H1 (cell line): ENCODE data around the gene CDK5RAP2. TPM values are rescaled to one million over a fixed set of nuclear protein-coding genes. Genes with fewer than 3 reads are reported as not detected.

Experiments used
- CTCF ChIA-PET: fragments of 300-600 bp; sonication (Branson Sonifier 250); formaldehyde crosslinking; loops from one replicate; lab custom pipeline; 2021; ENCODE audit not compliant: partially characterized antibody; lab: Charles Lee
- POLR2A ChIA-PET: fragments of 300-600 bp; sonication (Branson Sonifier 250); formaldehyde crosslinking; loops from one replicate; lab custom pipeline; 2021; ENCODE audit warnings: inconsistent platforms; ENCODE audit not compliant: partially characterized antibody; lab: Charles Lee
- DNase-seq, 2 experiments: peaks; one replicate each; pipeline versions ENCODE4 v3.0.0 to v3.0.0-alpha.2; 2010 to 2022; ENCODE audit warnings: low spot score in 2 of 2, low read depth in 1 of 2, mixed read lengths in 1 of 2
- FAIRE-seq: peaks from 2 replicates; lab custom pipeline; 2011; peaks lifted over from hg19 to GRCh38; lab: Jason Lieb, UNC
- H2AFZ ChIP-seq: 2 replicates; pipeline ENCODE4 v1.8.1; 2012; ENCODE audit warnings: low read length, inconsistent platforms
- H2AK5ac ChIP-seq: 2 replicates; pipeline ENCODE4 v1.6.1; 2013; ENCODE audit warnings: low read depth, low read length
- H2BK120ac ChIP-seq: replicated peaks from 2 replicates; pipeline ENCODE3; 2013; ENCODE audit warnings: low read depth, low read length, inconsistent platforms
- H2BK12ac ChIP-seq: 2 replicates; pipeline ENCODE4 v1.6.1; 2013; ENCODE audit warnings: low read depth, low read length
- H2BK15ac ChIP-seq: 2 replicates; pipeline ENCODE4 v1.6.1; 2013; ENCODE audit warnings: low read length
- H2BK20ac ChIP-seq: 2 replicates; pipeline ENCODE4 v1.6.1; 2013; ENCODE audit warnings: low read length
- H2BK5ac ChIP-seq: 2 replicates; pipeline ENCODE4 v1.6.1; 2013; ENCODE audit warnings: low read depth, low read length
- H3K14ac ChIP-seq: 2 replicates; pipeline ENCODE4 v1.6.1; 2013; ENCODE audit warnings: inconsistent platforms; ENCODE audit not compliant: insufficient read length
- H3K18ac ChIP-seq: 2 replicates; pipeline ENCODE4 v1.6.1; 2013; ENCODE audit warnings: low read length; ENCODE audit errors: extremely low read depth
- H3K23ac ChIP-seq: 2 replicates; pipeline ENCODE4 v1.6.1; 2013; ENCODE audit warnings: inconsistent platforms; ENCODE audit not compliant: insufficient read length
- H3K23me2 ChIP-seq: 2 replicates; pipeline ENCODE4 v1.6.1; 2013; ENCODE audit warnings: low read depth, low read length
- H3K27ac ChIP-seq: 2 replicates; pipeline ENCODE4 v1.6.1; 2011; ENCODE audit warnings: low read depth, low read length, inconsistent platforms
- H3K27me3 ChIP-seq, 4 experiments: replicated peaks in 1 of 4; 1 replicate in 1 of 4; 2 replicates in 3 of 4; pipeline versions ENCODE4 v1.6.1 to v1.8.1; 2011 to 2013; ENCODE audit warnings: low read length in 3 of 4, mild to moderate bottlenecking in 3 of 4, inconsistent platforms in 2 of 4, mixed read lengths in 2 of 4, moderate library complexity in 1 of 4; ENCODE audit not compliant: control insufficient read depth in 3 of 4, insufficient read depth in 3 of 4; ENCODE audit errors: extremely low read depth in 1 of 4
- H3K36me3 ChIP-seq, 4 experiments: 2 replicates each; pipeline versions ENCODE4 v1.6.1 to v1.8.1; 2011 to 2013; ENCODE audit warnings: mild to moderate bottlenecking in 4 of 4, low read length in 3 of 4, moderate library complexity in 2 of 4, control low read depth in 1 of 4, inconsistent platforms in 1 of 4; ENCODE audit not compliant: insufficient read depth in 4 of 4, control insufficient read depth in 2 of 4
- H3K4ac ChIP-seq: replicated peaks from 2 replicates; pipeline ENCODE3; 2013; ENCODE audit warnings: low read length, low read depth, mixed read lengths, inconsistent platforms; ENCODE audit not compliant: insufficient read length
- H3K4me1 ChIP-seq, 4 experiments: replicated peaks in 1 of 4; 1 replicate in 1 of 4; 2 replicates in 3 of 4; pipeline versions ENCODE4 v1.6.1 to v1.8.1; 2011 to 2013; ENCODE audit warnings: low read length in 3 of 4, inconsistent platforms in 2 of 4, mixed read lengths in 1 of 4; ENCODE audit not compliant: insufficient read depth in 4 of 4, control insufficient read depth in 3 of 4
- H3K4me2 ChIP-seq, 2 experiments: 2 replicates each; pipeline versions ENCODE4 v1.6.1 to v1.8.1; 2011 to 2013; ENCODE audit warnings: low read depth in 2 of 2, low read length in 2 of 2, control low read depth in 1 of 2, inconsistent platforms in 1 of 2, mild to moderate bottlenecking in 1 of 2; ENCODE audit not compliant: insufficient read depth in 1 of 2
- H3K4me3 ChIP-seq, 4 experiments: fragments of 200-600, 300-600 bp in 1 of 4; sonication (generic), shearing (Covaris generic), sonication (Bioruptor Twin) in 1 of 4; 2 replicates each; pipeline versions ENCODE4 v1.5.1 to v1.8.1; 2011 to 2016; ENCODE audit warnings: low read length in 4 of 4, low read depth in 3 of 4, control low read depth in 2 of 4, inconsistent platforms in 2 of 4, mild to moderate bottlenecking in 2 of 4, mixed read lengths in 1 of 4, moderate library complexity in 1 of 4; ENCODE audit not compliant: insufficient read depth in 2 of 4; ENCODE audit errors: extremely low read depth in 1 of 4
- H3K56ac ChIP-seq: replicated peaks from 2 replicates; pipeline ENCODE3; 2013; ENCODE audit warnings: low read depth, mild to moderate bottlenecking, mixed read lengths, low read length, inconsistent platforms; ENCODE audit not compliant: insufficient read length
- H3K79me1 ChIP-seq: 2 replicates; pipeline ENCODE4 v1.6.1; 2013; ENCODE audit warnings: low read depth, low read length, control low read depth
- H3K79me2 ChIP-seq, 2 experiments: 2 replicates each; pipeline versions ENCODE4 v1.6.1 to v1.8.1; 2012 to 2013; ENCODE audit warnings: low read length in 2 of 2, mild to moderate bottlenecking in 2 of 2, inconsistent platforms in 1 of 2; ENCODE audit not compliant: insufficient read depth in 2 of 2, control insufficient read depth in 1 of 2
- H3K9ac ChIP-seq, 4 experiments: replicated peaks in 1 of 4; 1 replicate in 1 of 4; 2 replicates in 3 of 4; pipeline versions ENCODE4 v1.6.1 to v1.8.1; 2011 to 2013; ENCODE audit warnings: low read depth in 3 of 4, low read length in 3 of 4, control low read depth in 2 of 4, mild to moderate bottlenecking in 2 of 4, moderate library complexity in 2 of 4, inconsistent platforms in 1 of 4; ENCODE audit errors: extremely low read depth in 1 of 4
- H3K9me3 ChIP-seq, 2 experiments: 2 replicates each; pipeline versions ENCODE4 v1.6.1 to v1.8.1; 2012 to 2013; ENCODE audit warnings: mild to moderate bottlenecking in 2 of 2, moderate library complexity in 2 of 2, control low read depth in 1 of 2, inconsistent platforms in 1 of 2, low read depth in 1 of 2, low read length in 1 of 2, mixed read lengths in 1 of 2; ENCODE audit not compliant: insufficient read depth in 2 of 2
- H4K20me1 ChIP-seq, 2 experiments: replicated peaks in 1 of 2; 2 replicates each; pipeline versions ENCODE3 to v1.8.1; 2011 to 2013; ENCODE audit warnings: inconsistent platforms in 2 of 2, low read length in 2 of 2, mild to moderate bottlenecking in 1 of 2; ENCODE audit not compliant: insufficient read depth in 2 of 2, control insufficient read depth in 1 of 2
- H4K5ac ChIP-seq: 2 replicates; pipeline ENCODE4 v1.6.1; 2013; ENCODE audit warnings: low read length, low read depth, mixed read lengths, inconsistent platforms; ENCODE audit not compliant: insufficient read length
- H4K8ac ChIP-seq: 2 replicates; pipeline ENCODE4 v1.8.0; 2013; ENCODE audit warnings: mild to moderate bottlenecking, moderate library complexity, low read length, inconsistent platforms; ENCODE audit not compliant: insufficient read depth; ENCODE audit errors: extremely low read depth
- H4K91ac ChIP-seq: replicated peaks from 2 replicates; pipeline ENCODE3; 2013; ENCODE audit warnings: low read length, mixed read lengths, inconsistent platforms; ENCODE audit not compliant: insufficient read length
- BACH1 ChIP-seq: IDR thresholded peaks from 2 replicates; pipeline ENCODE4 v1.6.1; 2012; ENCODE audit warnings: low read length, improper control_type of control experiment
- HDAC6 ChIP-seq: IDR thresholded peaks from one replicate; pipeline ENCODE4 v1.7.1; 2012; ENCODE audit warnings: low read depth, mild to moderate bottlenecking, inconsistent platforms, low read length, moderate library complexity
- YY1 ChIP-seq: IDR thresholded peaks from 2 replicates; pipeline ENCODE4 v1.6.1; 2011; ENCODE audit warnings: low read depth, mild to moderate bottlenecking, low read length
- ZNF274 ChIP-seq: IDR thresholded peaks from 2 replicates; pipeline ENCODE4 v1.7.0; 2012; ENCODE audit warnings: low read length, borderline replicate concordance; ENCODE audit errors: extremely low read depth
- polyA plus RNA-seq, 7 experiments: library from polyadenylated mRNA; depleted of rRNA in 3 of 7; stranded (reverse) in 5 of 7; unstranded in 2 of 7; fragments of >200 nt in 5 of 7; fragments of 200-250 nt in 2 of 7; gene quantifications; 1 replicate in 5 of 7; 2 replicates in 1 of 7; 4 replicates in 1 of 7; pipeline versions ENCODE4 v1.2.1 to v1.2.3, GENCODE V29; 2011 to 2013; ENCODE audit warnings: missing spikeins in 2 of 7, mixed read lengths in 2 of 7
- total RNA-seq: library from RNA; stranded (reverse); fragmentation: NEBNext Ultra II Directional; extraction: Animal tissue kit (Norgen Biotek cat#: 25700); gene quantifications from 2 replicates; pipeline ENCODE4 v1.2.1, GENCODE V29; 2021
- TF ChIP-seq, protein P1 (sequence below): IDR thresholded peaks from 2 replicates; pipeline ENCODE4 v1.6.1; 2011; ENCODE audit warnings: low read depth, mild to moderate bottlenecking, low read length; ENCODE audit not compliant: insufficient read depth

CDK5RAP2 gene
- total and polyA plus RNA-seq, 2 of the 8 experiments (the other 6 are each of a cell fraction or from before 2014, with no cell fraction given), result 19.8 to 49.4 TPM

DNA sequence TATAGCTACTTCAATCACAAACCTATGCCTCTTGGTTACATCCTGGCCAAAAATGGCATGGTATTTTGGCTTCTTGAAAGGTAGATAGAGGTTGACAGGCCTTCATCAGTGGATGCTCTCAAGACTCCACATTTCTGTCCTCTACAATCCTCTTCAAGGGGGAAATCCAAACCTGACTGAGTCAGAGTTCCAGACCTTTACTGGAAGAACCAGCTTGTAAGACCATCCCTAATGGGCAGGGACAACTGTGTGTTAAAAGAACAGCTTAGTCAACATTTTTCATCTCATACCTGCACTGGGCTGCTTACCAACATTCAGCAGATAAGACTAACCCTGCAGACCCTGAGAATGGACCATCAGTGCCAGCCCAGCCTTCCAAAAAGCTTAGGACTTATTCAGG, 155.7 kb downstream of the CDK5RAP2 start:
- Histone ChIP-seq H4K91ac (no peak overlapping the region), H3K27ac (no peak overlapping the region), H3K23ac (no peak overlapping the region), H3K4me1 (peaks cover 0 to 7% (median 0%) of the 10 kb centered on the region in 4 experiments; a peak in 2 of 7 replicates), H2BK5ac (no peak overlapping the region), H3K27me3 (no peaks in the 10 kb centered on the region), H2BK120ac (no peak overlapping the region), H4K8ac (no peak overlapping the region), H3K79me1 (no peaks in the 10 kb centered on the region), H3K9me3 (no peaks in the 10 kb centered on the region), H3K4me3 (no peak overlapping the region), H2BK15ac (no peak overlapping the region), H4K5ac (no peak overlapping the region), H3K36me3 (peaks cover 0 to 15% (median 2%) of the 10 kb centered on the region in 4 experiments; a peak in 3 of 8 replicates), H2AFZ (no peak overlapping the region)
- no peak for TF ChIP-seq BACH1
- TF ChIP-seq HDAC6, result no peak
- no peak for TF ChIP-seq ZNF274
- no peak for TF ChIP-seq YY1
- TF ChIP-seq, protein P1, sequence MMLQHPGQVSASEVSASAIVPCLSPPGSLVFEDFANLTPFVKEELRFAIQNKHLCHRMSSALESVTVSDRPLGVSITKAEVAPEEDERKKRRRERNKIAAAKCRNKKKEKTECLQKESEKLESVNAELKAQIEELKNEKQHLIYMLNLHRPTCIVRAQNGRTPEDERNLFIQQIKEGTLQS, result no peak
- TF ChIP-seq, all 59 proteins: peak for 0
- Histone ChIP-seq H3K14ac (no peak overlapping the region), H2BK20ac (no peak overlapping the region), H4K20me1 (no peaks in the 10 kb centered on the region), H2BK12ac (no peak overlapping the region), H3K9ac (no peak overlapping the region), H3K79me2 (no peaks in the 10 kb centered on the region), H3K18ac (no peak overlapping the region), H2AK5ac (no peak overlapping the region), H3K4ac (no peak overlapping the region), H3K23me2 (no peaks in the 10 kb centered on the region), H3K56ac (no peak overlapping the region), H3K4me2 (no peak overlapping the region)
- POLR2A ChIA-PET, result no interaction called here
- DNase-seq, result no peak
- no peak for FAIRE-seq
- CTCF ChIA-PET, result interaction anchor here (0.6 to 9.7 kb wide), 8 partner anchors 9 to 109 kb away, joined by 3 to 70 read pairs (median 3); no protein-coding TSS in a partner anchor
